ENCODE measurements around the gene GDAP1L1.

DNA sequence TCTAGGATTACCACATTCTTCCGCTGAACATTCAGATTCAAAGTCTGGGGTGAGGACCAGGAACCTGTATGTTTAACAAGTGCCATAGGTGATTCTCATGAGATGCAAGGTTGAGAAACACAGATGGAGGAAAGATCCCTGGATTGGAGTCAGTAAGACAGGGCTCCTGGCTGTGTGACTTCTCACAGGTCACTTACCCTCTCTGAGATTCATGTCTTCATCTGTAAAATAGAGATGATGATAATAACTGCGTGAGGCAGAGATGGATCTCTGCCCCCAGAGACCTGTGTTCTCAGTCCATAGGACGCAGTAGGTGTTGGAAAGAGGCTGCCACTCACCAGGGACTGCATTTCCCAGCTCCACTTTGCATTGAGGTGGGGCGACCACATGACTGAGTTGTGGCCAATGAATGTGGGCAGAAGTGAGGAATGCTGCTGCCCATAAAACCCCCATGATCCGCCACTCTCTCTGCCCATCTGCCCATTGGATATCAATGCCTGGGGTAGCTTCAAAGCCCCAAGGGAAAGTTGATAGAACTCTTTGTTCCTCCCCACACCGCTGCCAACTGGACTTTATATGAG is 13.6 kb upstream of the GDAP1L1 start:
- TF ChIP-seq, protein P1, sequence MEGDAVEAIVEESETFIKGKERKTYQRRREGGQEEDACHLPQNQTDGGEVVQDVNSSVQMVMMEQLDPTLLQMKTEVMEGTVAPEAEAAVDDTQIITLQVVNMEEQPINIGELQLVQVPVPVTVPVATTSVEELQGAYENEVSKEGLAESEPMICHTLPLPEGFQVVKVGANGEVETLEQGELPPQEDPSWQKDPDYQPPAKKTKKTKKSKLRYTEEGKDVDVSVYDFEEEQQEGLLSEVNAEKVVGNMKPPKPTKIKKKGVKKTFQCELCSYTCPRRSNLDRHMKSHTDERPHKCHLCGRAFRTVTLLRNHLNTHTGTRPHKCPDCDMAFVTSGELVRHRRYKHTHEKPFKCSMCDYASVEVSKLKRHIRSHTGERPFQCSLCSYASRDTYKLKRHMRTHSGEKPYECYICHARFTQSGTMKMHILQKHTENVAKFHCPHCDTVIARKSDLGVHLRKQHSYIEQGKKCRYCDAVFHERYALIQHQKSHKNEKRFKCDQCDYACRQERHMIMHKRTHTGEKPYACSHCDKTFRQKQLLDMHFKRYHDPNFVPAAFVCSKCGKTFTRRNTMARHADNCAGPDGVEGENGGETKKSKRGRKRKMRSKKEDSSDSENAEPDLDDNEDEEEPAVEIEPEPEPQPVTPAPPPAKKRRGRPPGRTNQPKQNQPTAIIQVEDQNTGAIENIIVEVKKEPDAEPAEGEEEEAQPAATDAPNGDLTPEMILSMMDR (IDR thresholded peaks at IDR 0.05): no peak
- no peak for TF ChIP-seq POLR2A (IDR thresholded peaks at IDR 0.05)
